CD14-positive monocyte (primary cell): ENCODE data around the gene TTLL11. TPM values are rescaled to one million over a fixed set of nuclear protein-coding genes. Genes with fewer than 3 reads are reported as not detected.

ENCODE experiments used
- DNase-seq, 3 donors: peaks; one replicate each; pipeline ENCODE4 v3.0.0-alpha.2; 2011 to 2022
- H2AFZ ChIP-seq: 2 replicates; pipeline ENCODE4 v1.6.0; 2012; ENCODE audit warnings: mild to moderate bottlenecking, low read depth, low read length, inconsistent platforms; ENCODE audit not compliant: insufficient read depth, poor library complexity, severe bottlenecking
- H3K27ac ChIP-seq, 2 donors: 1 replicate in 1 of 2; 2 replicates in 1 of 2; pipeline ENCODE4 v1.5.1; 2012 to 2013; ENCODE audit warnings: low read length in 2 of 2, control low read depth in 1 of 2, inconsistent platforms in 1 of 2, low read depth in 1 of 2, mild to moderate bottlenecking in 1 of 2
- H3K27me3 ChIP-seq, 2 donors: one replicate each; pipeline versions ENCODE4 v1.6.0 to v1.6.1; 2011 to 2013; ENCODE audit warnings: low read length in 2 of 2; ENCODE audit not compliant: control insufficient read depth in 2 of 2, insufficient read depth in 2 of 2
- H3K36me3 ChIP-seq, 2 donors: replicated peaks in 1 of 2; 1 replicate in 1 of 2; 2 replicates in 1 of 2; pipeline versions ENCODE4 v1.5.1 to v1.6.1; 2012 to 2013; ENCODE audit warnings: low read length in 2 of 2, control low read depth in 1 of 2, inconsistent platforms in 1 of 2, mild to moderate bottlenecking in 1 of 2; ENCODE audit not compliant: insufficient read depth in 2 of 2, control insufficient read depth in 1 of 2
- H3K4me1 ChIP-seq, 2 donors: 1 replicate in 1 of 2; 2 replicates in 1 of 2; pipeline versions ENCODE4 v1.5.1 to v1.6.1; 2012 to 2013; ENCODE audit warnings: low read length in 2 of 2, control low read depth in 1 of 2, inconsistent platforms in 1 of 2, mild to moderate bottlenecking in 1 of 2, moderate library complexity in 1 of 2; ENCODE audit not compliant: insufficient read depth in 2 of 2, control insufficient read depth in 1 of 2
- H3K4me2 ChIP-seq: replicated peaks from 2 replicates; pipeline ENCODE3; 2012; ENCODE audit warnings: low read length, moderate library complexity, mild to moderate bottlenecking; ENCODE audit not compliant: poor library complexity, severe bottlenecking; ENCODE audit errors: extremely low read depth
- H3K4me3 ChIP-seq, 3 experiments: fragments of 200-600 bp in 1 of 3; sonication (generic) in 1 of 3; replicated peaks in 1 of 3; 1 replicate in 2 of 3; 2 replicates in 1 of 3; pipeline ENCODE4 v1.5.1; 2011 to 2013; ENCODE audit warnings: low read length in 3 of 3, mild to moderate bottlenecking in 3 of 3, control low read depth in 2 of 3, low read depth in 2 of 3, inconsistent platforms in 1 of 3, moderate library complexity in 1 of 3
- H3K79me2 ChIP-seq: 2 replicates; pipeline ENCODE4 v1.6.0; 2012; ENCODE audit warnings: mild to moderate bottlenecking, control low read depth, inconsistent platforms, low read length, moderate library complexity; ENCODE audit not compliant: insufficient read depth
- H3K9ac ChIP-seq: 2 replicates; pipeline ENCODE4 v1.6.0; 2017; ENCODE audit warnings: low read length, mild to moderate bottlenecking; ENCODE audit not compliant: insufficient read depth, poor library complexity, severe bottlenecking
- H3K9me3 ChIP-seq, 2 donors: replicated peaks in 1 of 2; 1 replicate in 1 of 2; 2 replicates in 1 of 2; pipeline versions ENCODE4 v1.5.1 to v1.6.1; 2012 to 2013; ENCODE audit warnings: low read length in 2 of 2, control low read depth in 1 of 2; ENCODE audit not compliant: control insufficient read depth in 1 of 2, insufficient read depth in 1 of 2
- H4K20me1 ChIP-seq: 2 replicates; pipeline ENCODE4 v1.6.0; 2012; ENCODE audit warnings: mild to moderate bottlenecking, low read length, control low read depth, moderate library complexity; ENCODE audit not compliant: insufficient read depth
- H3K27ac Mint-ChIP-seq, 7 donors: one replicate each; pipeline ENCODE4 v1.8.0; 2020; ENCODE audit warnings: mild to moderate bottlenecking in 7 of 7, mixed read lengths in 7 of 7, moderate library complexity in 6 of 7, inconsistent platforms in 2 of 7
- H3K27me3 Mint-ChIP-seq, 3 donors: one replicate each; pipeline ENCODE4 v1.8.0; 2021 to 2022; ENCODE audit warnings: low read depth in 3 of 3, mild to moderate bottlenecking in 3 of 3, mixed read lengths in 3 of 3, moderate library complexity in 3 of 3, inconsistent platforms in 1 of 3
- H3K36me3 Mint-ChIP-seq, 2 donors: one replicate each; pipeline ENCODE4 v1.8.0; 2020; ENCODE audit warnings: mixed read lengths in 2 of 2, inconsistent platforms in 1 of 2, mild to moderate bottlenecking in 1 of 2
- H3K4me1 Mint-ChIP-seq: one replicate; pipeline ENCODE4 v1.8.0; 2020; ENCODE audit warnings: mild to moderate bottlenecking, mixed read lengths
- H3K4me3 Mint-ChIP-seq, 2 donors: one replicate each; pipeline ENCODE4 v1.8.0; 2020; ENCODE audit warnings: mild to moderate bottlenecking in 2 of 2, mixed read lengths in 2 of 2, moderate library complexity in 1 of 2
- H3K9me3 Mint-ChIP-seq, 7 donors: one replicate each; pipeline ENCODE4 v1.8.0; 2020 to 2022; ENCODE audit warnings: mixed read lengths in 7 of 7, mild to moderate bottlenecking in 6 of 7, moderate library complexity in 6 of 7, inconsistent platforms in 2 of 7
- WGBS: methylation state at CpG from one replicate; pipeline ENCODE4 v1.1.5; 2013; ENCODE audit warnings: missing lambda C conversion rate; ENCODE audit not compliant: insufficient coverage; 5-methylcytosine and 5-hydroxymethylcytosine counted together
- intact Hi-C, 2 donors: fragments of 100-400 bp; cut with micrococcal nuclease; formaldehyde crosslinking; loops; one replicate each; pipeline versions ENCODE4 v1.15.0 to v1.15.1; 2023
- polyA plus RNA-seq, 3 donors: library from polyadenylated mRNA; depleted of rRNA in 1 of 3; unstranded in 2 of 3; stranded (reverse) in 1 of 3; fragments of 300-500 nt in 2 of 3; fragments of >200 nt in 1 of 3; fragmentation: Illumina TruSeq in 2 of 3; gene quantifications; 1 replicate in 2 of 3; 2 replicates in 1 of 3; pipeline ENCODE4 v1.2.3, GENCODE V29; 2012 to 2021
- TF ChIP-seq, protein P1 (sequence below): fragments of 200-600 bp; IDR thresholded peaks from one replicate; pipeline ENCODE4 v1.8.0; 2022; ENCODE audit warnings: antibody characterized with exemption, mild to moderate bottlenecking

Gene TTLL11
- polyA plus RNA-seq, 3 donors = 2.9 to 3.5 (median 3.1) TPM

DNA sequence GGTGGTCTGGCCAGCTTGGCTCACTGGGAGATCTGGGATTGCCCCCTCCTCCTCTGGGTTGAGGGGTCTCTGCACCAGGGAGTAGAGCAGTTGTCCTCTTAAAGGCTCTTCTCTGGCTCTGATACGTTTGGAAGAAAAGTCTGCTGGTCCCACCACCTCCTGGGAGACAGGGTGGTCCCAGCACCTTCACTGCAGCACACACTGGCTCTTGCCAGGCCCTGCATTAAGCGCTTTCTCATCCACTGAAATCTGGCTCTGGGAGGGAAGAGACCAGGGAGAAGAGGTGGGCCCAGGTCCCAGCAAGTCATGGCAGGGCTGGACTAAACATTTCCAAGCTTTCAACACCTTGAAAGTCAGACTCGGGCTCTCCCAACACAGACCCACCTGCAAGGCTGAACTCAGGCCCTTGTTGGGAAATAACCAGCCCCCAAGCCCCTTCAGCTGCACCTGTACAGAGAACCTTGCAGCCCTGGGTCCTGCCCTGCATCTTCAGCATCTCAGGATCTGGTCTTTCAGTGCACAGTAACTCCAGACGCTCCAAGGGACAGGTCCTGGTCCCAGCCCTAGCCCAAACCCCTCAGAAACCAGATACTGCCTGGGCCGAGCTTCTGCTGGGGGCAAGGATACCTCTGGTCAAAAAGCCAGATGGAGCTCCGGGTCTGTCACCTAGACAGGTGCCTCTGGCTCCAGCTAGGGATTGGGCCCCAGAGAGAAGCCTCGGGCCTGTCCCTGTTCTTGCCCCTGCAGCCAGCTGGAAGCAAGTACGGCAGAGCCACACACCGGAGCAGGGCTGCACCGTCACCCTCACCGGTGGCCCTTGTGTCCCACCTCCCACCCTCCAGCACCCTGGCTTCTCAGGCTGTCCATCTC is 307.2 kb downstream of the TTLL11 start:
- Histone ChIP-seq H3K79me2 (no peaks in the 10 kb centered on the region), H3K4me2 (no peak overlapping the region), H3K9me3 (no peaks in the 10 kb centered on the region), H3K27ac (no peak overlapping the region), H3K36me3 (no peaks in the 10 kb centered on the region), H3K9ac (no peak overlapping the region), H3K4me1 (no peaks in the 10 kb centered on the region), H4K20me1 (no peaks in the 10 kb centered on the region), H2AFZ (no peak overlapping the region), H3K4me3 (no peak overlapping the region), H3K27me3 (no peaks in the 10 kb centered on the region)
- no peak for DNase-seq
- WGBS = 91% methylated on average over 11 of the region's 11 CpGs
- TF ChIP-seq, protein P1, sequence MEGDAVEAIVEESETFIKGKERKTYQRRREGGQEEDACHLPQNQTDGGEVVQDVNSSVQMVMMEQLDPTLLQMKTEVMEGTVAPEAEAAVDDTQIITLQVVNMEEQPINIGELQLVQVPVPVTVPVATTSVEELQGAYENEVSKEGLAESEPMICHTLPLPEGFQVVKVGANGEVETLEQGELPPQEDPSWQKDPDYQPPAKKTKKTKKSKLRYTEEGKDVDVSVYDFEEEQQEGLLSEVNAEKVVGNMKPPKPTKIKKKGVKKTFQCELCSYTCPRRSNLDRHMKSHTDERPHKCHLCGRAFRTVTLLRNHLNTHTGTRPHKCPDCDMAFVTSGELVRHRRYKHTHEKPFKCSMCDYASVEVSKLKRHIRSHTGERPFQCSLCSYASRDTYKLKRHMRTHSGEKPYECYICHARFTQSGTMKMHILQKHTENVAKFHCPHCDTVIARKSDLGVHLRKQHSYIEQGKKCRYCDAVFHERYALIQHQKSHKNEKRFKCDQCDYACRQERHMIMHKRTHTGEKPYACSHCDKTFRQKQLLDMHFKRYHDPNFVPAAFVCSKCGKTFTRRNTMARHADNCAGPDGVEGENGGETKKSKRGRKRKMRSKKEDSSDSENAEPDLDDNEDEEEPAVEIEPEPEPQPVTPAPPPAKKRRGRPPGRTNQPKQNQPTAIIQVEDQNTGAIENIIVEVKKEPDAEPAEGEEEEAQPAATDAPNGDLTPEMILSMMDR = no peak
- H3K36me3 Mint-ChIP-seq = no peaks in the 10 kb centered on the region
- peaks cover 4% of the 10 kb centered on the region for H3K4me1 Mint-ChIP-seq
- H3K27me3 Mint-ChIP-seq = peaks cover 6 to 11% (median 8%) of the 10 kb centered on the region in 3 donors
- intact Hi-C loops = no loop called here
- H3K4me3 Mint-ChIP-seq = no peak overlapping the region
- H3K27ac Mint-ChIP-seq = no peak overlapping the region
- H3K9me3 Mint-ChIP-seq = no peaks in the 10 kb centered on the region

- TF ChIP-seq, protein P1 = no peak
- H3K9me3 Mint-ChIP-seq = no peaks in the 10 kb centered on the region
- 64% methylated on average over 6 of the region's 17 CpGs for WGBS
- no peak for DNase-seq
- intact Hi-C loops = no loop called here
- Histone ChIP-seq H3K4me3 (no peak overlapping the region), H3K27ac (no peak overlapping the region), H3K4me2 (no peak overlapping the region), H3K79me2 (no peaks in the 10 kb centered on the region), H3K9me3 (no peaks in the 10 kb centered on the region), H3K36me3 (no peaks in the 10 kb centered on the region), H2AFZ (no peak overlapping the region), H4K20me1 (no peaks in the 10 kb centered on the region), H3K9ac (no peak overlapping the region), H3K27me3 (no peaks in the 10 kb centered on the region), H3K4me1 (no peaks in the 10 kb centered on the region)
- H3K4me1 Mint-ChIP-seq = peaks cover 4% of the 10 kb centered on the region
- H3K27ac Mint-ChIP-seq = no peak overlapping the region
- no peak overlapping the region for H3K4me3 Mint-ChIP-seq
- peaks cover 6 to 11% (median 6%) of the 10 kb centered on the region in 3 donors for H3K27me3 Mint-ChIP-seq
- no peaks in the 10 kb centered on the region for H3K36me3 Mint-ChIP-seq
Measured at GRCh38 chr9:121784731-121785411, 308.2 kb downstream of the TTLL11 start.
